Measurements from ENCODE around the gene MROH2B. TPM values are rescaled to one million over a fixed set of nuclear protein-coding genes. Genes with fewer than 3 reads are reported as not detected.

Gene MROH2B
- polyA plus RNA-seq, 4 donors: 0.04 to 0.25 TPM; not detected in 2

GRCh38 chr5:40976041-40976440 is 95.1 kb downstream of the MROH2B start:
- no peak for DNase-seq (ENCODE audit: low read depth in 4 of 4, low spot score in 3 of 4)

- DNase-seq (ENCODE audit: low read depth in 4 of 4, low spot score in 3 of 4): no peak
These were observed 97.7 kb downstream of the MROH2B start for GRCh38 chr5:40973364-40974004.

GRCh38 chr5:40972434-40972833 is 98.7 kb downstream of the MROH2B start:
- no peak for DNase-seq (ENCODE audit: low read depth in 4 of 4, low spot score in 3 of 4)

GRCh38 chr5:40962207-40962955 is 108.8 kb downstream of the MROH2B start:
- DNase-seq (ENCODE audit: low read depth in 4 of 4, low spot score in 3 of 4): no peak

GRCh38 chr5:40960037-40960436 is 111.1 kb downstream of the MROH2B start:
- no peak for DNase-seq (ENCODE audit: low read depth in 4 of 4, low spot score in 3 of 4)

GRCh38 chr5:40958811-40959210 is 112.3 kb downstream of the MROH2B start:
- no peak for DNase-seq (ENCODE audit: low read depth in 4 of 4, low spot score in 3 of 4)

- no peak for DNase-seq (ENCODE audit: low read depth in 4 of 4, low spot score in 3 of 4)
These were observed 114.1 kb downstream of the MROH2B start for GRCh38 chr5:40957048-40957447.

GRCh38 chr5:40955313-40955712 is 115.8 kb downstream of the MROH2B start:
- no peak for DNase-seq (ENCODE audit: low read depth in 4 of 4, low spot score in 3 of 4)

Other genes with a start within 250 kb of the MROH2B start
- gene RPL37, start 236.1 kb downstream of the MROH2B start, polyA plus RNA-seq (ENCODE audit: insufficient read length in 4 of 4): 1,000 to 10,000 TPM; 1,601 to 2,005 (median 1,744) TPM
- gene CARD6, start 230.0 kb downstream of the MROH2B start, polyA plus RNA-seq (ENCODE audit: insufficient read length in 4 of 4): 1 to 10 TPM; 2.5 to 3.8 (median 3.3) TPM
- 100 to 1,000 TPM; 130 to 218 (median 195) TPM for gene C7, start 161.8 kb downstream of the MROH2B start, polyA plus RNA-seq (ENCODE audit: insufficient read length in 4 of 4)
- 1 to 10 TPM; 1.4 to 3.2 (median 3.0) TPM for gene C6, start 142.2 kb upstream of the MROH2B start, polyA plus RNA-seq (ENCODE audit: insufficient read length in 4 of 4)

Measured in right renal pelvis (tissue), 4 donors.